GM23338 (cell line): Measurements from ENCODE around the gene DET1. TPM values are rescaled to one million over a fixed set of nuclear protein-coding genes. Genes with fewer than 3 reads are reported as not detected.

Experiments used
- ATAC-seq: fragments of 200-7000 bp; cut with Tn5 transposase; 3 replicates; pipeline ENCODE4 v1.9.1; 2020
- DNase-seq: peaks from one replicate; pipeline ENCODE4 v3.0.0-alpha.2; 2015; ENCODE audit warnings: low spot score
- H2AFZ ChIP-seq: fragments of 200-600 bp; sonication (generic); 2 replicates; pipeline ENCODE4 v1.8.0; 2016; ENCODE audit warnings: antibody characterized with exemption, mild to moderate bottlenecking, moderate library complexity
- H3F3A ChIP-seq: fragments of 200-600 bp; sonication (generic); replicated peaks from 2 replicates; pipeline ENCODE4 v1.8.0; 2017; ENCODE audit warnings: antibody characterized with exemption, mixed run types, low read depth
- H3K27ac ChIP-seq: fragments of 200-600 bp; sonication (generic); 2 replicates; pipeline ENCODE4 v1.6.1; 2016; ENCODE audit warnings: low read depth
- H3K27me3 ChIP-seq: fragments of 200-600 bp; sonication (generic); 2 replicates; pipeline ENCODE4 v1.8.0; 2016; ENCODE audit warnings: mild to moderate bottlenecking, mixed run types, moderate library complexity; ENCODE audit not compliant: insufficient read depth
- H3K36me3 ChIP-seq: fragments of 200-600 bp; sonication (generic); 2 replicates; pipeline ENCODE4 v1.8.0; 2016; ENCODE audit warnings: mild to moderate bottlenecking; ENCODE audit not compliant: insufficient read depth
- H3K4me1 ChIP-seq: fragments of 200-600 bp; sonication (generic); 2 replicates; pipeline ENCODE4 v1.8.0; 2016; ENCODE audit warnings: mild to moderate bottlenecking, moderate library complexity; ENCODE audit not compliant: insufficient read depth
- H3K4me2 ChIP-seq: fragments of 200-600 bp; sonication (generic); 2 replicates; pipeline ENCODE4 v1.7.1; 2017; ENCODE audit warnings: mixed run types
- H3K4me3 ChIP-seq: fragments of 200-600 bp; sonication (generic); 2 replicates; pipeline ENCODE4 v1.6.1; 2016; ENCODE audit warnings: mixed run types
- H3K79me2 ChIP-seq: fragments of 200-600 bp; sonication (generic); replicated peaks from 2 replicates; pipeline ENCODE4 v1.8.0; 2017; ENCODE audit warnings: mild to moderate bottlenecking; ENCODE audit not compliant: insufficient read depth
- H3K9me2 ChIP-seq: fragments of 200-600 bp; sonication (generic); 2 replicates; pipeline ENCODE4 v1.8.0; 2017; ENCODE audit not compliant: insufficient read depth
- H4K20me1 ChIP-seq: fragments of 200-600 bp; sonication (generic); replicated peaks from 2 replicates; pipeline ENCODE4 v1.8.0; 2017; ENCODE audit warnings: mild to moderate bottlenecking; ENCODE audit not compliant: insufficient read depth
- H3K27ac Mint-ChIP-seq: 2 replicates; pipeline ENCODE4 v1.8.0; 2020; ENCODE audit warnings: inconsistent platforms, mild to moderate bottlenecking, moderate library complexity, mixed read lengths
- H3K27me3 Mint-ChIP-seq: 3 replicates; pipeline ENCODE4 v1.8.0; 2022; ENCODE audit warnings: low read depth, mild to moderate bottlenecking, moderate library complexity, mixed read lengths, inconsistent platforms; ENCODE audit not compliant: insufficient read depth, poor library complexity
- H3K36me3 Mint-ChIP-seq: 3 replicates; pipeline ENCODE4 v1.8.0; 2021; ENCODE audit warnings: low read depth, mild to moderate bottlenecking, inconsistent platforms, moderate library complexity, mixed read lengths
- H3K4me1 Mint-ChIP-seq: 3 replicates; pipeline ENCODE4 v1.8.0; 2020; ENCODE audit warnings: mild to moderate bottlenecking, inconsistent platforms, mixed read lengths
- H3K4me3 Mint-ChIP-seq: 3 replicates; pipeline ENCODE4 v1.8.0; 2021; ENCODE audit warnings: moderate library complexity, mild to moderate bottlenecking, inconsistent platforms, mixed read lengths
- H3K9me3 Mint-ChIP-seq: 3 replicates; pipeline ENCODE4 v1.8.0; 2020; ENCODE audit warnings: moderate library complexity, mild to moderate bottlenecking, inconsistent platforms, mixed read lengths
- CTCF ChIP-seq, 2 experiments: fragments of 200-600 bp in 1 of 2; sonication (generic) in 1 of 2; conservative IDR thresholded peaks; 2 replicates each; pipeline versions ENCODE4 v1.5.1 to v1.6.1; 2016 to 2017; ENCODE audit warnings: antibody characterized with exemption in 2 of 2, low read depth in 2 of 2, mild to moderate bottlenecking in 2 of 2, moderate library complexity in 1 of 2
- EZH2phosphoT487 ChIP-seq: fragments of 200-600 bp; sonication (generic); IDR thresholded peaks from one replicate; pipeline ENCODE4 v1.8.1; 2018; ENCODE audit warnings: antibody characterized with exemption; ENCODE audit not compliant: unreplicated experiment
- NANOG ChIP-seq: IDR thresholded peaks from 2 replicates; pipeline ENCODE4 v1.6.1; 2016; ENCODE audit warnings: antibody characterized with exemption, borderline replicate concordance
- STAT1 ChIP-seq: IDR thresholded peaks from one replicate; pipeline ENCODE4 v1.6.1; 2016; ENCODE audit warnings: antibody characterized with exemption; ENCODE audit not compliant: unreplicated experiment
- ZNF462 ChIP-seq: fragments of 250-450 bp; sonication (Bioruptor Pico); IDR thresholded peaks from 2 replicates; pipeline ENCODE4 v1.5.0; 2020; ENCODE audit warnings: mild to moderate bottlenecking, moderate library complexity
- polyA plus RNA-seq: library from polyadenylated mRNA; unstranded; fragments of >200 nt; fragmentation: Nextera tagmentation; extraction: Ambion mirVana; gene quantifications from 2 replicates; pipeline ENCODE4 v1.2.1, GENCODE V29; 2016
- total RNA-seq: library from RNA; depleted of rRNA; stranded (reverse); fragments of >200 nt; shearing (Covaris generic); gene quantifications from 2 replicates; pipeline ENCODE4 v1.2.3, GENCODE V29; 2014

DET1 gene
- total and polyA plus RNA-seq, 2 experiments from 2014 or later, result 4.2 to 8.6 TPM

- Histone ChIP-seq H2AFZ (no peak overlapping the region), H3K27me3 (no peaks in the 10 kb centered on the region), H3K27ac (no peak overlapping the region), H3K36me3 (no peaks in the 10 kb centered on the region), H3K79me2 (no peaks in the 10 kb centered on the region), H3K4me1 (no peaks in the 10 kb centered on the region), H3K4me2 (no peak overlapping the region), H4K20me1 (no peaks in the 10 kb centered on the region), H3K9me2 (0 out of 2 replicates have a peak, but pooled peaks cover 3% of the 10 kb centered on the region), H3K4me3 (no peak overlapping the region), H3F3A (no peaks in the 10 kb centered on the region)
- TF ChIP-seq EZH2phosphoT487, result no peak
- ATAC-seq (no peak), DNase-seq (no peak)
- no peaks in the 10 kb centered on the region for H3K9me3 Mint-ChIP-seq
- H3K27me3 Mint-ChIP-seq, result no peaks in the 10 kb centered on the region
- no peak overlapping the region for H3K27ac Mint-ChIP-seq
- H3K4me1 Mint-ChIP-seq, result no peaks in the 10 kb centered on the region
- peaks cover 13% of the 10 kb centered on the region; the same call in 1 of the 3 replicates for H3K36me3 Mint-ChIP-seq
- no peak overlapping the region for H3K4me3 Mint-ChIP-seq
These were observed 33.3 kb downstream of the DET1 start for GRCh38 chr15:88513195-88513594.

GRCh38 chr15:88512601-88513000 is 33.9 kb downstream of the DET1 start:
- Histone ChIP-seq H3K4me3 (no peak overlapping the region), H3F3A (no peaks in the 10 kb centered on the region), H3K4me2 (no peak overlapping the region), H3K27ac (no peak overlapping the region), H3K79me2 (no peaks in the 10 kb centered on the region), H3K9me2 (0 out of 2 replicates have a peak, but pooled peaks cover 3% of the 10 kb centered on the region), H3K27me3 (no peaks in the 10 kb centered on the region), H2AFZ (no peak overlapping the region), H3K36me3 (no peaks in the 10 kb centered on the region), H4K20me1 (no peaks in the 10 kb centered on the region), H3K4me1 (no peaks in the 10 kb centered on the region)
- Mint-ChIP-seq H3K36me3 (peaks cover 14% of the 10 kb centered on the region; the same call in 1 of the 3 replicates), H3K9me3 (no peaks in the 10 kb centered on the region), H3K27ac (no peak overlapping the region), H3K4me3 (no peak overlapping the region), H3K27me3 (no peaks in the 10 kb centered on the region), H3K4me1 (no peaks in the 10 kb centered on the region)
- DNase-seq (no peak), ATAC-seq (no peak)
- TF ChIP-seq NANOG (no peak), STAT1 (no peak), CTCF (conservative IDR thresholded peaks at IDR 0.05; ENCODE audit: low read depth in 2 of 2) (no peak), ZNF462 (CRISPR knock-in tag) (no peak)
